ENCODE measurements around the gene DIP2C.

DNA sequence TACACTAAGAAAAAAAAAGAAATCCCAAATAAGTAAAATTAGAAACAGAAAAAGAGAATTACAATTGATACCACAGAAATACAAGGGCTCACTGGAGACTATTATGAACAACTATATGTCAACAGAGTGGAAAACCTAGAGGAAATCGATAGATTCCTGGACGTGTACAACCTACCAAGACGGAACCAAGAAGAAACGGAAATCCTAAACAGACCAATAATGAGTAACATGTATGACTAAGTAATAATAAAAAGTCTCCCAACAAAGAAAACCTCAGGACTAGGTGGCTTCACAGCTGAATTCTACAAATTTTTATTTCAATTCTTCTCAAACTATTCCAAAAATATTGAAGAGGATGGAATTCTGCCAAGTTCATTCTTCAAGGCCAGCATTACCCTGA is 13.9 kb downstream of the DIP2C start:
- TF ChIP-seq, protein P1, sequence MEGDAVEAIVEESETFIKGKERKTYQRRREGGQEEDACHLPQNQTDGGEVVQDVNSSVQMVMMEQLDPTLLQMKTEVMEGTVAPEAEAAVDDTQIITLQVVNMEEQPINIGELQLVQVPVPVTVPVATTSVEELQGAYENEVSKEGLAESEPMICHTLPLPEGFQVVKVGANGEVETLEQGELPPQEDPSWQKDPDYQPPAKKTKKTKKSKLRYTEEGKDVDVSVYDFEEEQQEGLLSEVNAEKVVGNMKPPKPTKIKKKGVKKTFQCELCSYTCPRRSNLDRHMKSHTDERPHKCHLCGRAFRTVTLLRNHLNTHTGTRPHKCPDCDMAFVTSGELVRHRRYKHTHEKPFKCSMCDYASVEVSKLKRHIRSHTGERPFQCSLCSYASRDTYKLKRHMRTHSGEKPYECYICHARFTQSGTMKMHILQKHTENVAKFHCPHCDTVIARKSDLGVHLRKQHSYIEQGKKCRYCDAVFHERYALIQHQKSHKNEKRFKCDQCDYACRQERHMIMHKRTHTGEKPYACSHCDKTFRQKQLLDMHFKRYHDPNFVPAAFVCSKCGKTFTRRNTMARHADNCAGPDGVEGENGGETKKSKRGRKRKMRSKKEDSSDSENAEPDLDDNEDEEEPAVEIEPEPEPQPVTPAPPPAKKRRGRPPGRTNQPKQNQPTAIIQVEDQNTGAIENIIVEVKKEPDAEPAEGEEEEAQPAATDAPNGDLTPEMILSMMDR (IDR thresholded peaks at IDR 0.05; ENCODE audit: borderline replicate concordance, extremely low read depth, low read length, poor library complexity, severe bottlenecking) = no peak
- no peak for TF ChIP-seq EZH2 (IDR thresholded peaks at IDR 0.05; ENCODE audit: borderline replicate concordance, low read depth, low read length, severe bottlenecking)

Data from DND-41 (cell line).